Measurements from ENCODE around the gene CLIC5. TPM values are rescaled to one million over a fixed set of nuclear protein-coding genes. Genes with fewer than 3 reads are reported as not detected.

Gene CLIC5
- total RNA-seq, 1 donor from 2014 or later, result 7.6 TPM

DNA sequence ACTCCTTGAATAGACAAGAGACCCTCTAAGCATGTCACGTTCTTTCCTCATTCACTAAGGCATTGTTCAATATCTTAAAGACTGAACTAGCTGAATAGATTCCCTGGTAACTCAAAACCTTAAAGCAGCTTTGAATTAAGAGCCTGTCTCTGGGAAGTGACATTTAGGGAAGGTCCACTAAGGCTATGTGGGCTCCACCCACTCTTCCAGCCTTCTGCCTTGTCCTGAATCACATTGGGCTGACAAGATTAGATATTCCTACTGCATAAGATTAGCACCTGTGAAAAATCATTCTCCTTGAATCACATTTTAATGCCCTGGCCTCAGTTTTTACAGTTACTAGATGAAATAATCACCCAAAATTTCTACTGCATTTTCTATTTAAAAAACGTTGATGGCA, 36.3 kb downstream of the CLIC5 start:
- no peak overlapping the region for H3K4me3 ChIP-seq
- no peaks in the 10 kb centered on the region for H3K27me3 ChIP-seq
- no peaks in the 10 kb centered on the region for H3K9me3 ChIP-seq
- DNase-seq (ENCODE audit: low spot score in 2 of 2), result no peak
- H3K36me3 ChIP-seq, result no peaks in the 10 kb centered on the region
- H3K27ac ChIP-seq, result no peak overlapping the region
- intact Hi-C loops (cut with DNase I), result no loop called here
- H3K4me1 ChIP-seq, result no peaks in the 10 kb centered on the region
- no peak for TF ChIP-seq CTCF (IDR thresholded peaks at IDR 0.05)

DNA sequence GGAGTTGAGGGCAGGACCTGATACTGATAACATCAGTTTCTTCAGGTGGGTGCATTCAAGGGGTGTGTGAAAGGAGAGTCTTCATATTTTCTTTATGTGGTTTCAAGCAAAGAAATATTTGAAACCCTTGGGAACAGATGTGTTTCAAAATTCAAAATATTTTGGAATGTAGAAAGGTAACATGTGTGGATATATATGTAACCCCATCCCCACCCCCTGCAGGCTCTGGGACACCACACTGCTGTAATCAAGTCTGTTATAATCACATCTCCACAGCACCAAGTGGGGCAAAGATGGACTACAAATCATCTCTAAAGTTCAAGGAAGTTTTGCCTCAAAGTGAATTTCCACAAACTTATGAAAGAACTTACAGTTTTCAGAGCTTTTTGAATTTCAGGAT, 41.1 kb downstream of the CLIC5 start:
- intact Hi-C loops (cut with DNase I), result no loop called here
- Histone ChIP-seq H3K36me3 (no peaks in the 10 kb centered on the region), H3K4me1 (no peaks in the 10 kb centered on the region), H3K27me3 (no peaks in the 10 kb centered on the region), H3K4me3 (no peak overlapping the region), H3K9me3 (no peaks in the 10 kb centered on the region), H3K27ac (no peak overlapping the region)
- no peak for DNase-seq (ENCODE audit: low spot score in 2 of 2)
- no peak for TF ChIP-seq CTCF (IDR thresholded peaks at IDR 0.05)

DNA sequence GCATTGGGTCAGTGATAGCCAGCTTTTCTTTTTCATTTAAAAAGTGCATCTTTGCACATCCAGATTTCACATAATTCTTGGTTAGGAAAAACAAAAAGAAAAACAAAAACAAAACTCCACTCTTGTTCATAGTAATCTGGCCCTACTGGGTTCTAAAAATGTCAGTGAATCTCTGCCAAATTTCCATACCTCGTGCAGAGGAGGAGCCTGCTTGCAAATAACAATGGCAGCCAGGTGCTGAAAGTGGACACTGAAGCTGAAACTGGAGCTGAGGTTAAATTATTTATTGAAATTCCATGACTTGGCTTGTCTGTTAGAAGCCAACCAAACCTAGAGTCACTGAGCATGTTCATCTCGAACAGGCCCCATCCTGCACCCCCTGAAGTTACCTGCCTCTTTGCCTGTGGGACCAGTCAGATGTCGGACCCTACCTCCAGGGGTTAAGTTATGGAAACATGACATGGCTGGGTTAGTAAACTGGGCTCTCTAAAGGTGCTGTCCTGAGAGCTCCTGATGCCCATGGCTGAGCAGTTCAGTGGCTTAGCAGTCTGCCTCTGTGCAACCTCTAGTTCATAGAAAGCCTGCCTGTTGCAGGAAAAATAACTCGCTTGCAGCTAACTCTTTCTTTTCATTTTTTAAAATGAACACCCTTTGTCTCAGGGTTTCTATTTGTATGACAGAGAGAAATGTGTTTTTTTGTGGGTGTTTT, 42.7 kb downstream of the CLIC5 start:
- Histone ChIP-seq H3K27me3 (no peaks in the 10 kb centered on the region), H3K4me3 (no peak overlapping the region), H3K27ac (no peak overlapping the region), H3K4me1 (no peaks in the 10 kb centered on the region), H3K36me3 (no peaks in the 10 kb centered on the region), H3K9me3 (no peaks in the 10 kb centered on the region)
- intact Hi-C loops (cut with DNase I), result no loop called here
- no peak for DNase-seq (ENCODE audit: low spot score in 2 of 2)
- TF ChIP-seq CTCF (IDR thresholded peaks at IDR 0.05), result no peak

DNA sequence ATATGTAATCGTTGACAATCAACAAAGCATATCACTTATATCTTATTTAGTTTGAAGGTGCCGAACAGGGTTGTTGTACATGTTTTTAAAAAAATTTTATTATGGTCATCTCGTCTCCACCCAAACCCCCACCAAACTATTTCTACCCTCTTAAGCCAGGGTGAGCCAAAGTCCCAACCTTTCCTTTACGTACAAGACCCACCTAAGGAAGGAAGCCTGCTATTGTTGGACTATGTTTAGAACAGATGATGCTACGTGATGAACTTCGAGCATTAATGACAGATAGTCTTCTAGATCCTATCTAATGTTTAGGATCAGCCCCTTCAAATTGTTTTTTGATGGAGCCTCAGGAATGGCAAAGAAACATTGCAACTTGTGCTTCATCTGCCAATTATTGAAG, 44.4 kb downstream of the CLIC5 start:
- intact Hi-C loops (cut with DNase I), result no loop called here
- Histone ChIP-seq H3K4me1 (no peaks in the 10 kb centered on the region), H3K9me3 (no peaks in the 10 kb centered on the region), H3K27ac (no peak overlapping the region), H3K36me3 (no peaks in the 10 kb centered on the region), H3K4me3 (no peak overlapping the region), H3K27me3 (no peaks in the 10 kb centered on the region)
- DNase-seq (ENCODE audit: low spot score in 2 of 2), result no peak
- no peak for TF ChIP-seq CTCF (IDR thresholded peaks at IDR 0.05)

DNA sequence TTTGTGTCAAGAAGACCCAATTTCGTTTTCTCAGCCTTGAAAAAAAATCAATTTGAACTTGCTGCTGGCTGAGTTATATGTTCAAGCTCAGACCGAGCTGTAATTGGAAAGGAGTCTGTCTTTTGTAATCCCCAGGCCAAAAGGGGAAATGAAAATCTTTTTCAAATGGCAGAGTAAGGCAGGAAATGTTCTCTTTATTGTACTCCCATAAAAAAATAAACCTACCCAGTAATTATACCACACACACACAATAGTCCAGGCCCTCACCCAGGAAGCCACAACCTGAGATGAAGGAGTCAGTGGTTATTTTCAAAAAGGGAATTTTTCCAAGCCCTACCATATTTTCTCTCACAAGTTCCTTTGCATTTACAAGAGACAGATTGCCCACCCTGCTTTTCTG, 45.3 kb downstream of the CLIC5 start:
- TF ChIP-seq CTCF (IDR thresholded peaks at IDR 0.05), result no peak
- no peak overlapping the region for H3K27ac ChIP-seq
- H3K4me3 ChIP-seq, result no peak overlapping the region
- H3K4me1 ChIP-seq, result no peaks in the 10 kb centered on the region
- no peaks in the 10 kb centered on the region for H3K36me3 ChIP-seq
- no peaks in the 10 kb centered on the region for H3K9me3 ChIP-seq
- H3K27me3 ChIP-seq, result no peaks in the 10 kb centered on the region
- no peak for DNase-seq (ENCODE audit: low spot score in 2 of 2)
- intact Hi-C loops (cut with DNase I), result no loop called here

- H3K36me3 ChIP-seq, result no peaks in the 10 kb centered on the region
- no peaks in the 10 kb centered on the region for H3K27me3 ChIP-seq
- H3K9me3 ChIP-seq, result no peaks in the 10 kb centered on the region
- no peak overlapping the region for H3K4me3 ChIP-seq
- DNase-seq (ENCODE audit: low spot score in 2 of 2), result no peak
- intact Hi-C loops (cut with DNase I), result no loop called here
- no peaks in the 10 kb centered on the region for H3K4me1 ChIP-seq
- TF ChIP-seq CTCF (IDR thresholded peaks at IDR 0.05), result no peak
- no peak overlapping the region for H3K27ac ChIP-seq
Measured at GRCh38 chr6:45969883-45970282, 45.8 kb downstream of the CLIC5 start.

Measured in ascending aorta (tissue), 2 donors.